Measurements from ENCODE around the gene HIP1. TPM values are rescaled to one million over a fixed set of nuclear protein-coding genes. Genes with fewer than 3 reads are reported as not detected.
A peak's percentile ranks its signal among the peaks of the same experiment; 100 is the strongest.

The HIP1 gene
- total and polyA plus RNA-seq, 9 of the 15 experiments (the other 6 are each of a cell fraction or from before 2014, with no cell fraction given) = 2.4 to 13.7 (median 9.5) TPM

DNA sequence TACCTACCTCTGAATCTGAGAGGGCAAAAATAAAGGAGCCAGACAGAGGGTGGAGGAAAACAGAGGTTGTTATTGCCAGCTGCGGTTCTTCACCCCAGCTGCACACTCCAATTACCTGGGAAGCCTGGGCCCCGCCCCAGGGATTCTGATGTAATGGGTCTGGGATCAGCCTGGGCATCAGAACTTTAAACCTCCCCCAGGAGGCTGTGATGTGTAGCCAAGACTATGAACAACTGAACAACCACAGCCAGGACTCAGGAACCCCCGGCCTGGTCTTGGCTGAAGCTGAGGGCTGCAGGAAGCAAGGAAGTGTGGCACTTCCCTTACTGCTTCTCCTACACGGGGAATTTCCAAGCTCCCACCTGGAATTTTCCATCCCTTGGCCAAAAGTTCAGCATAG lies 89.3 kb downstream of the HIP1 start:
- intact Hi-C loops (cut with micrococcal nuclease) = no loop called here
- no peaks in the 10 kb centered on the region for H3K79me2 ChIP-seq (ENCODE audit: control insufficient read depth, insufficient read depth, low read length)
- H2AFZ ChIP-seq (ENCODE audit: low read depth, low read length) = no peak overlapping the region
- ChIA-PET POLR2A (interaction anchor here (0.7 to 1.5 kb wide), 4 partner anchors 9 to 25 kb away, joined by 3 to 4 read pairs (median 4); no protein-coding TSS in a partner anchor), CTCF (ENCODE audit: low intra/inter-chr PET ratio) (no interaction called here)
- no peak overlapping the region for H3K4me2 ChIP-seq (ENCODE audit: insufficient read depth, low read length)
- no peaks in the 10 kb centered on the region; the same call in 2 of the 3 replicates for H3K36me3 ChIP-seq (ENCODE audit: control insufficient read depth, insufficient read depth, low read length)
- DNase-seq (ENCODE audit: extremely low read depth in 1 of 4, low spot score in 3 of 4) = no peak
- FAIRE-seq = no peak
- BruUV-seq (replicated peaks) = no TSS peak
- H3K4me3 ChIP-seq = no peak overlapping the region
- ATAC-seq = peak; percentile 14; the same call in 1 of the 3 replicates
- no peaks in the 10 kb centered on the region; the same call in 1 of the 2 replicates for H3K9me3 ChIP-seq (replicated peaks; ENCODE audit: control insufficient read depth, insufficient read depth, low read depth, low read length)
- no peaks in the 10 kb centered on the region for H4K20me1 ChIP-seq (replicated peaks; ENCODE audit: control insufficient read depth, insufficient read depth, low read length)
- no peaks in the 10 kb centered on the region for H3K9me1 ChIP-seq (ENCODE audit: control insufficient read depth, insufficient read depth, low read length)
- peaks cover 0 to 15% of the 10 kb centered on the region in 2 experiments; a peak in 3 of 5 replicates for H3K4me1 ChIP-seq (replicated peaks in 1 of 2; ENCODE audit: control insufficient read depth in 2 of 2, insufficient read depth in 2 of 2, low read length in 2 of 2)
- TF ChIP-seq KDM1A (IDR thresholded peaks at IDR 0.05) (no peak), ZBED1 (IDR thresholded peaks at IDR 0.05) (no peak), ZNF830 (CRISPR knock-in tag; IDR thresholded peaks at IDR 0.05) (no peak), ZBTB7A (IDR thresholded peaks at IDR 0.05; ENCODE audit: borderline replicate concordance, control insufficient read depth, low read depth, low read length) (no peak)
- TF ChIP-seq, protein P1, sequence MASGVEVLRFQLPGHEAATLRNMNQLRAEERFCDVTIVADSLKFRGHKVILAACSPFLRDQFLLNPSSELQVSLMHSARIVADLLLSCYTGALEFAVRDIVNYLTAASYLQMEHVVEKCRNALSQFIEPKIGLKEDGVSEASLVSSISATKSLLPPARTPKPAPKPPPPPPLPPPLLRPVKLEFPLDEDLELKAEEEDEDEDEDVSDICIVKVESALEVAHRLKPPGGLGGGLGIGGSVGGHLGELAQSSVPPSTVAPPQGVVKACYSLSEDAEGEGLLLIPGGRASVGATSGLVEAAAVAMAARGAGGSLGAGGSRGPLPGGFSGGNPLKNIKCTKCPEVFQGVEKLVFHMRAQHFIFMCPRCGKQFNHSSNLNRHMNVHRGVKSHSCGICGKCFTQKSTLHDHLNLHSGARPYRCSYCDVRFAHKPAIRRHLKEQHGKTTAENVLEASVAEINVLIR (CRISPR knock-in tag; IDR thresholded peaks at IDR 0.05) = no peak
- TF ChIP-seq, protein P2, sequence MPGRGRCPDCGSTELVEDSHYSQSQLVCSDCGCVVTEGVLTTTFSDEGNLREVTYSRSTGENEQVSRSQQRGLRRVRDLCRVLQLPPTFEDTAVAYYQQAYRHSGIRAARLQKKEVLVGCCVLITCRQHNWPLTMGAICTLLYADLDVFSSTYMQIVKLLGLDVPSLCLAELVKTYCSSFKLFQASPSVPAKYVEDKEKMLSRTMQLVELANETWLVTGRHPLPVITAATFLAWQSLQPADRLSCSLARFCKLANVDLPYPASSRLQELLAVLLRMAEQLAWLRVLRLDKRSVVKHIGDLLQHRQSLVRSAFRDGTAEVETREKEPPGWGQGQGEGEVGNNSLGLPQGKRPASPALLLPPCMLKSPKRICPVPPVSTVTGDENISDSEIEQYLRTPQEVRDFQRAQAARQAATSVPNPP (IDR thresholded peaks at IDR 0.05; ENCODE audit: borderline replicate concordance, insufficient read depth, insufficient read length) = no peak
- TF ChIP-seq, protein P3, sequence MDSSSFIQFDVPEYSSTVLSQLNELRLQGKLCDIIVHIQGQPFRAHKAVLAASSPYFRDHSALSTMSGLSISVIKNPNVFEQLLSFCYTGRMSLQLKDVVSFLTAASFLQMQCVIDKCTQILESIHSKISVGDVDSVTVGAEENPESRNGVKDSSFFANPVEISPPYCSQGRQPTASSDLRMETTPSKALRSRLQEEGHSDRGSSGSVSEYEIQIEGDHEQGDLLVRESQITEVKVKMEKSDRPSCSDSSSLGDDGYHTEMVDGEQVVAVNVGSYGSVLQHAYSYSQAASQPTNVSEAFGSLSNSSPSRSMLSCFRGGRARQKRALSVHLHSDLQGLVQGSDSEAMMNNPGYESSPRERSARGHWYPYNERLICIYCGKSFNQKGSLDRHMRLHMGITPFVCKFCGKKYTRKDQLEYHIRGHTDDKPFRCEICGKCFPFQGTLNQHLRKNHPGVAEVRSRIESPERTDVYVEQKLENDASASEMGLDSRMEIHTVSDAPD (CRISPR knock-in tag; IDR thresholded peaks at IDR 0.05) = no peak
- WGBS (ENCODE audit: insufficient coverage, low coverage, missing lambda C conversion rate) = 52% methylated on average over 4 of the region's 4 CpGs
- H3K27ac ChIP-seq (ENCODE audit: extremely low read depth, low read depth, low read length) = no peak overlapping the region
- in situ Hi-C loops (cut with MboI) = loop anchor here (10.0 to 25.0 kb wide), 2 partner anchors 195 to 988 kb away; partner anchors contain the start of gene POMZP3
- no peaks in the 10 kb centered on the region for H3K27me3 ChIP-seq (ENCODE audit: control insufficient read depth in 2 of 2, insufficient read depth in 2 of 2, low read length in 2 of 2)
- no peak overlapping the region for H3K9ac ChIP-seq (ENCODE audit: insufficient read depth in 1 of 2, low read depth in 2 of 2, low read length in 2 of 2)
